IPS DF 4.7 (cell line): ENCODE data around the gene PYDC2.

Source experiments
- DNase-seq: peaks from one replicate; pipeline ENCODE4 v3.0.0-alpha.2; 2013; ENCODE audit warnings: low spot score; ENCODE audit errors: extremely low read depth

Gene PYDC2

GRCh38 chr3:191461113-191461595 lies at the start of gene PYDC2:
Gene PYDC2, plus strand, starts transcription at chr3:191461163. Its CDS starts 0 bp downstream, at chr3:191461163.
- no peak for DNase-seq

- DNase-seq: no peak
Observed at GRCh38 chr3:191412759-191413158, 48.2 kb upstream of the PYDC2 start.

GRCh38 chr3:191414286-191414685 lies 46.7 kb upstream of the PYDC2 start:
- no peak for DNase-seq

- DNase-seq: no peak
Observed at GRCh38 chr3:191414732-191415131, 46.2 kb upstream of the PYDC2 start.

- no peak for DNase-seq
Observed at GRCh38 chr3:191415566-191415965, 45.4 kb upstream of the PYDC2 start.

- DNase-seq: no peak
Observed at GRCh38 chr3:191417457-191417729, 43.6 kb upstream of the PYDC2 start.

- no peak for DNase-seq
Observed at GRCh38 chr3:191420771-191421170, 40.2 kb upstream of the PYDC2 start.

GRCh38 chr3:191424881-191425280 lies 36.1 kb upstream of the PYDC2 start:
- DNase-seq: no peak

GRCh38 chr3:191425322-191425734 lies 35.6 kb upstream of the PYDC2 start:
- DNase-seq: no peak

GRCh38 chr3:191426311-191426710 lies 34.7 kb upstream of the PYDC2 start:
- no peak for DNase-seq

- no peak for DNase-seq
Observed at GRCh38 chr3:191428177-191428576, 32.8 kb upstream of the PYDC2 start.

- DNase-seq: no peak
Observed at GRCh38 chr3:191430103-191430502, 30.9 kb upstream of the PYDC2 start.

GRCh38 chr3:191431160-191431822 lies 29.7 kb upstream of the PYDC2 start:
- no peak for DNase-seq

- DNase-seq: no peak
Observed at GRCh38 chr3:191432162-191432561, 28.8 kb upstream of the PYDC2 start.

GRCh38 chr3:191434024-191434423 lies 26.9 kb upstream of the PYDC2 start:
- no peak for DNase-seq

GRCh38 chr3:191435981-191436380 lies 25.0 kb upstream of the PYDC2 start:
- no peak for DNase-seq

GRCh38 chr3:191438150-191438814 lies 22.7 kb upstream of the PYDC2 start:
- DNase-seq: no peak

- no peak for DNase-seq
Observed at GRCh38 chr3:191440532-191440931, 20.4 kb upstream of the PYDC2 start.

GRCh38 chr3:191441687-191442086 lies 19.3 kb upstream of the PYDC2 start:
- no peak for DNase-seq

- DNase-seq: no peak
Observed at GRCh38 chr3:191444569-191444968, 16.4 kb upstream of the PYDC2 start.

- DNase-seq: no peak
Observed at GRCh38 chr3:191449256-191449655, 11.7 kb upstream of the PYDC2 start.

GRCh38 chr3:191455257-191455952 lies 5.6 kb upstream of the PYDC2 start:
- DNase-seq: no peak

- no peak for DNase-seq
Observed at GRCh38 chr3:191460360-191460759, 603 bp upstream of the PYDC2 start.
